Kidney epithelial cell (primary cell): ENCODE measurements around the gene COG4. TPM values are rescaled to one million over a fixed set of nuclear protein-coding genes. Genes with fewer than 3 reads are reported as not detected.

ENCODE experiments used
- DNase-seq: peaks from one replicate; pipeline ENCODE4 v3.0.0-alpha.2; 2010; ENCODE audit warnings: low read depth
- H3K27me3 ChIP-seq: 2 replicates; pipeline ENCODE4 v1.6.0; 2011; ENCODE audit warnings: low read length; ENCODE audit not compliant: control insufficient read depth, insufficient read depth
- H3K36me3 ChIP-seq: 2 replicates; pipeline ENCODE4 v1.5.1; 2011; ENCODE audit warnings: low read length; ENCODE audit not compliant: control insufficient read depth, insufficient read depth
- H3K4me3 ChIP-seq: 2 replicates; pipeline ENCODE4 v1.5.1; 2011; ENCODE audit warnings: low read depth, mild to moderate bottlenecking, control low read depth, low read length
- CTCF ChIP-seq: IDR thresholded peaks from 2 replicates; pipeline ENCODE4 v1.5.1; 2011; ENCODE audit warnings: mild to moderate bottlenecking, moderate library complexity, low read length, control low read depth, inconsistent platforms; ENCODE audit not compliant: insufficient read depth, poor library complexity, severe bottlenecking
- total RNA-seq: library from RNA; depleted of rRNA; stranded (reverse); fragments of >200 nt; gene quantifications from 2 replicates; pipeline ENCODE4 v1.2.3, GENCODE V29; 2015

The COG4 gene
- total RNA-seq, 1 donor from 2014 or later: 46.4 TPM

DNA sequence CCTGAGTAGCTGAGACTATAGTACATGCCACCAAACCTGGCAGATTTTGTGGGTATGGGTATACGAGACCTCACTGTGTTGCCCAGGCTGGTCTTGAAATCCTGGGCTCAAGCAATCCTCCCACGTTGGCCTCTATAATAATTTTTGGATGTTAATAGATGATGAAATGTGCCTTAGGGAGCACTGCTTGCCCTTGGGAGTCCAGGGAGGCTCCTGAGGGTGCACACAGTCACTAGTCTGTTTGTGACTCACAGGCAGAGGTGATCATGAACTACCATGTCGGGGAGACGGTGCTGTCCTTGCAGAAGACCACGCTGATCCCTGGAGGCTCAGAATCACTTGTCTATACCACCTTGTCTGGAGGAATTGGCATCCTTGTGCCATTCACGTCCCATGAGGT lies 46.4 kb upstream of the COG4 start:
- no peak for TF ChIP-seq CTCF
- Histone ChIP-seq H3K27me3 (no peaks in the 10 kb centered on the region), H3K4me3 (no peak overlapping the region), H3K36me3 (peaks cover 6% of the 10 kb centered on the region)
- DNase-seq: no peak

- Histone ChIP-seq H3K36me3 (peaks cover 6% of the 10 kb centered on the region), H3K27me3 (no peaks in the 10 kb centered on the region), H3K4me3 (no peak overlapping the region)
- TF ChIP-seq CTCF: no peak
- DNase-seq: no peak
Measured at GRCh38 chr16:70568601-70569237, 45.4 kb upstream of the COG4 start.

GRCh38 chr16:70565053-70565452 lies 41.7 kb upstream of the COG4 start:
- Histone ChIP-seq H3K36me3 (peaks cover 4% of the 10 kb centered on the region), H3K4me3 (no peak overlapping the region), H3K27me3 (no peaks in the 10 kb centered on the region)
- no peak for DNase-seq
- no peak for TF ChIP-seq CTCF

GRCh38 chr16:70563636-70564035 lies 40.3 kb upstream of the COG4 start:
- Histone ChIP-seq H3K36me3 (peaks cover 2% of the 10 kb centered on the region), H3K4me3 (no peak overlapping the region), H3K27me3 (no peaks in the 10 kb centered on the region)
- DNase-seq: no peak
- no peak for TF ChIP-seq CTCF

GRCh38 chr16:70561623-70562022 lies 38.3 kb upstream of the COG4 start:
- no peak for TF ChIP-seq CTCF
- Histone ChIP-seq H3K36me3 (peaks cover 3% of the 10 kb centered on the region), H3K27me3 (no peaks in the 10 kb centered on the region), H3K4me3 (no peak overlapping the region)
- no peak for DNase-seq

DNA sequence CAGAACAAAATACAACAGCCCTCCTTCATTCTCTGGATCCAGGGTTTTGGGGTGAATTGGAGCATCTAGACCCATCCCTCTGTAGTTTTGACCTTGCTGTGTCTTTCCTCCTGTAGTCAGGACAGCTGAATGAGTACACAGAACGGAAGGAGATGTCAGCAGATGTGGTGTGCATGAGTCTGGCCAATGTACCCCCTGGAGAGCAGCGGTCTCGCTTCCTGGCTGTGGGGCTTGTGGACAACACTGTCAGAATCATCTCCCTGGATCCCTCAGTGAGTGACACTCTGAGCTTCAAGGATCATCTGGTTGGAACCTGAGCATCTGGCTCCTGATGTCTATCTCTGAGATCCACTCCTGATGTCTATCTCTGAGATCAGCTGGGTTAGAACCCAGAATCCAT lies 32.7 kb upstream of the COG4 start:
- Histone ChIP-seq H3K36me3 (peaks cover 3% of the 10 kb centered on the region), H3K4me3 (no peak overlapping the region), H3K27me3 (no peaks in the 10 kb centered on the region)
- no peak for TF ChIP-seq CTCF
- no peak for DNase-seq
